Middle frontal gyrus (tissue), 1 donor: Measurements from ENCODE around the gene ST6GALNAC3.

ENCODE experiments used
- DNase-seq: peaks from one replicate; pipeline ENCODE4 v3.0.0-alpha.2; 2015; ENCODE audit warnings: low spot score; ENCODE audit errors: extremely low spot score

The ST6GALNAC3 gene

DNA sequence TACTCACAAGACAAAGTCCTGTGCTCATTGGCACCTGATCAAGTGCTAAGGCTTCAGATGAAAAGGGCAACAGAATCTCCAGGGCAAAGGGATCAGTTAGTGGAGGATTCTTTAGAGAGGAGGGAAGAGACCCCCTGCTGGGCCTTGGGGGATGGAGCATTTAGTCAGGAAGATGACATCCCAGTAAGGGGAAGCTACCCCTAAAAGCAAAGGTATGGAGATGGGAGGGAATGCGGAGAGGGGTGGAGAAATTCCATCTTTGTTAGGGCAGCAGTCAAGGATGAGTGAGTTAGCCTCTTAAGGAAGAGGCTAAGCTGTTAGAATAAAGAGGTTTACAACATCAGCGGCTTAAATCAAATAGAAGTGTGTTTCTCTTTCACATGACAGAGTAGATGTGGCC, 67.4 kb downstream of the ST6GALNAC3 start:
- DNase-seq, result no peak

DNA sequence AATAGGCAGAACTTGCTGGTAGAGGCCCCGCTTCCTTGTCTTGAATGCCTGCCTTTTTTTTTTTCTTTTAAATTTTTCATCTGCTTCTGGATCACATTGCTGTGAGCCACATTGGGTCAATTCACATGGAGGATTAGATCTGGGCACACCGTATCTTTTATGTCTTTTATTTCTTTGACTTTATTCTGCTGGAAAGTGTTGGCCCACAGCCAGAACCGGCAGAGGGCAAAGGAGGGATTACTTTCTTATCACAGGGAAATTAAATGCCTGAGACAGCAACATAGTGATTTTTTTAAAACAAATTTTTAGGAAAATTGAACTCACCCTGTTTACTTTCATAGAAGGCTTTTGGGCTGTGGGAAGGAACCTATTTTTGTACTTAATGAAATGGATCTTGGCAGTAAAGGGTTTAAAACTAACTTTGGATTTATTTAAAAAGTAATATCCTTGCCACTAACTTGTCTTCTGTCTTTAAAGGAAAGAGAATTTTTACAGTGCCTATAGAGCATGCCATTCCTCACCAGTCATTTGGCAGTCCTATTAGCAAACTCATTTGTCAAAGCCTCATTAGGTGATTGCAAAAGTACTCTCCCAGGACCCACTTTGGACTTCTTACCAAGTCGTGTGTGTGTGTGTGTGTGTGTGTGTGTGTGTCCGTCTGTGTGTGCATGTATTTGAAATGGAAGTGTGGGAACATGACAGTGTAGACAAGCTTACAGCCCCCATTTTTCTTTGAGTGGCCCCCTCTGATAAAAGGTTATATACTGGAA, 68.4 kb downstream of the ST6GALNAC3 start:
- DNase-seq, result no peak

DNA sequence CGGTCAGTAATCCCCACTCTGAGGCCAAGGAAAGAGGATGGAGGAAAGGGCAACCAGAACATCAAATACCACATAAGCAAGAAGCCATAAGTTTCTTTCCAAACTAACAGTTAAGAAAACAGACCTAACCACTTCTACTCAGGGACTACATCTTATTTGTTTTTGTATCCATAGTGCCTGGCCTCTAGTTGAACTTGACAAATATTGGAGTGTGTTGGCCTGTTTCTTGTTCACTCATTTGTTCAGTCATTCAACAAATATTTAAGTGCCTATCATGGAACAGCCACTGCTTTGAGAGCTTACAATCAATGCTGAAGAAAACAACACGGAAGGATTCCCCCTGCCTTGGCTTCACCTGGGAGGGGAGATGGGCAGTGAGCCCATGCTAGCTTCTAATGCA, 69.7 kb downstream of the ST6GALNAC3 start:
- DNase-seq, result no peak

DNA sequence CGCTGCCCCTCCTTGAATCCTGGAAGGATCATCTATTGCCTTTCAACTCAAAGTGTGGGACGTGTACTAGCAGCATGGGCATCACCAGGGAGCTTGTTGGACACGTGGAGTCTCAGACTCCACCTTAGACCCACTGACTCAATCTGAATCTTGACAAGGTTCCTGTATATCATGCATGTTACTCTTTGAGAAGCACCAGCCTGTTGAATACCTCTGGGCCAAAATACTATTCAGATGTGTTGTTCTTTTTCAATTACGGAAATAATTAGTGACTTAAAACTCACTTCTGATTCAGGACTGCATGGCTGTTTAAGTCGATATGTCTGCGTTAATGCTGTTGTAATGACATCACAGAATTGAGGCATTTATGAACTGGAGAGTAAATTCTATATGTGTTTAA, 70.8 kb downstream of the ST6GALNAC3 start:
- no peak for DNase-seq

DNA sequence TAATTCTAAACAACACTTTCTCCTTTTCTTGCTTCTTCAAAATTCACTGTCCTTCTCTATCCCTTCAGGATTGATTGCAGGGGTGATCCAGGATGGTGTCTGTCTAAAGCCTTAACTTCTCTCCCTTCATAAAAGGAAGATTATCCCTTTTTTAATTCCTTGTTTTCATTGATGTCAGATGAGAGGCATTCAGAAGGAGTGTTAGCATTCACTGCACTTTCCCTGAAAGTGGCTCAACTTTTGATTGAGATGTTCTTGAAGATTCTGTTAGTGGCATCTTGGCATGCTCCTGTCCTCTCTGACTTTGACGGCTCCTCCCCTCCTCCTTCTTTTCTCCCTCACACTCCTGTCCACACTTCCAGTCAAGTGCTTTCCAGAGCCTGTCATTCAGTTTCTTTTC, 71.6 kb downstream of the ST6GALNAC3 start:
- DNase-seq, result no peak

DNA sequence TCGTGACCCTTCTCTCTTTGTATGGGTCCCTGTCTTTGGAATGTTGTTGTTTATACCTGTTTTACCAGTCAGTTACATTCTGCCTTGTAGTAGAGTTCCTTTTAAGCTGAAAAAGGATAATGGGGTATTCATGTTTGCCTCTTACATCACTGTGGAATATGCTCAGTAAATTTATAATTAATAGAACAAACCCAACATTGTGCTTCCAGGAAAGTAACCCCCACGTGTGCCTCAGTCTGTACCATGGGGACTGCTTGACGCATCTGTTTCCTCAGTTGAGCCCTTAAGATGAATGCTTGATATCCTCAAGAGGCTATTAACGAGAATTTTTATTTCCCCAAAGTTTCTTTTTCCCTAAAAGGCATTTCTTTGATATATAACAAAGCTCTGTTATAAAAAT, 73.4 kb downstream of the ST6GALNAC3 start:
- DNase-seq, result no peak

DNA sequence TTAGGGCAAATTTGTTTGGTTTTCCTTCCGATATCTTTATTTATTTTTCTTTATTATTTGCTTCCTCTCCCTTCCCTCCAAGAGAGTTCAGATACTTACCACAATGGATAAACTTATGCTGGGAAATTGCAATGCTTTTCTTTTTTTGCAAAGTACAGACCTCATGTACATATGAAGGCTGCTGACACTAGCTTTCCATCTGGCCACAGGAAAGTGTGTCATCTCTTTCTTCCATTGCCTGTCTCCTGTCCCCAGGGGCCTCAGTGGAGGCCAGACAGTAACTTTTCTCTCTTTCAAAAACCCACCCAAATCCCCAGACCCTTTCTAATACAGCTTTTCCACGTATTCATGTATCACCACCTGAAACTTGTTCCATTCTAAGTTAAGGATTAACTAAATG, 73.9 kb downstream of the ST6GALNAC3 start:
- no peak for DNase-seq

DNA sequence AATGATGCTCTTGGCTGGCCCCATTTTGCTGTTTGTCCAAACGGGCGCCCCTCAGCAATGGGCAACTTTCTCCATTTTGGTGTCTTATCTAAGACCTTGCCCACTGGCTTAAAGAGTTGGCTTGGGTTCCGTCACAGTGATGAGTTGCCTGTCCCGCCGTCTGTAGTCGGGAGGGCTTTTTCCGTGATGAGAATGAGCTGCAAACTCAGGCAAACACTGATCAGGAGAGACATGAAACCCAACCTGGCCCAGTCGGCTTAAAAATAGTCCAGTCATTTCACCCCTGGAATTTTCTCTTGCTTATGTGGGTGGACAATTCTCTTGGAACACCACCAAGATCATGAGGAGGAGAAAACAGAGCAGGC, 79.3 kb downstream of the ST6GALNAC3 start:
- DNase-seq, result no peak

DNA sequence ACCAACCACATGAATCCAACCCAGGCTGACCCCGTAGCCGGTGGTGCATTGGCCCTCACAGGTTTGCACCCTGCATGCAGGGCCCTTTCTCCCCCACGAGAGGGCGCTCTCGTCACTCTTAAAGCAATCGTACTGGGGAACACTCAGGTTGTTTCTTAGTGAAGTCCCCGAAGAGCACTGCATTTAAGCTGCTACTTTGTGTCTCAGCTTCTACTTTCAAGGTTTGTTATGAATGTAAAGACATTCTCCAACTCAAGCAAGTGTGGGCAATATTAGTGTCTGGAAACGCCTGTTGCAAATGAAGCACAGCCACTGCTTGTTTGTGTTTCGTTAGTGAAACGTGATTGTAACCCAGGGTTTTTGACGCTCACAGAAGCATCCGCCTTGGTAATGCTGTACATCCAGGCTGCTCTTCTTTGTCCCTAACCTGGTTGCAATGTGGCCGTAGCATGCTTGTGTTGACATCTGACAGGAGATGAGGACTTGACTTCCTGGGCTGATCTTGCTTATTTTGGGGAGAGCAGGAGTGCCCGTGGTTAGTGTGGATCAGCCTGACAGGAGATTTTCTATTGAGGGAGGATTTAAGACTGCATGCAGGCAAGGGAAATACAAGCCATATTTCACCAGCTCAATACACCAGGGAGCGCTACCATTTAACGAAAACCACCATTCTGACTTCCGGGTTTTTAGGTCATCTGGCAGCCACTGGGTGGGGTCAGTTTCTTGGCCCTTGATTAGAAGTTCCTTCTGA, 79.8 kb downstream of the ST6GALNAC3 start:
- peak; percentile 77 for DNase-seq

DNA sequence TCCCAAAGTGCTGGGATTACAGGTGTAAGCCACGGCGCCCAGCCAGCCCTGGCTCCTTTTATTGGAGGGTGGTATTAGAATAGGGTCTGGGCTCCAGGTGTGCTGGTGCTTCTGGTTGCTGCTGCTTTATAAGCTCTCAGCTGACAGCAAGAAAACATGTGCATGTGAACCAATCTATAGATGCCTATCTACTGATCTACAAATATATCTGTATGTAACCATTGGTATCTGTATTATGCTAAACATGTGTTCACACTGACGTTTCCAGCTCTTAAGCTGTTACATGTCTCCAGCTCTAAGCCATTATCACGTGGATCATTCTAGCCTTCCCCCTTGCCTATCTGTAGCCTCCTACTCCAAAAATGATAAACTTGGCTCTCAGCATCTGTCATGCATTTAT, 82.4 kb downstream of the ST6GALNAC3 start:
- no peak for DNase-seq

DNA sequence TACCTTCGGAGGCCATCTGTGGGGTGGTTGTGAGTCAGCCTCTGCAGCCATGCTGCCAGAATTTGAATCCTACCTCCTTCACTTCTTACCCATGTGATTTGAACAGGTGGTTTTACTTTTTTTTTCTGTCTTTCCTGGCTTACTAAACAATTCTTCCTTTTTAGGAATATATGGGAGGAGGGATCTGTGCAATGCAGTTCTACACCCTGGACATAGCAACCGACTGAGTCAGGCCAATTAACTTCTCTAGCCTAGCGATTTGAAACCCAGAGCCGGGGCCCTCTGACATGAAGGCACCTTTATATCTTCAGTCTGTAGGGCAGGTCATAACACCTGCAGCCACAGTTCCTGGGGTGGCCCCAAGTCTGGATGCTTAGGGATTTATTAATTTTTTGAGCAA, 83.6 kb downstream of the ST6GALNAC3 start:
- DNase-seq, result no peak

DNA sequence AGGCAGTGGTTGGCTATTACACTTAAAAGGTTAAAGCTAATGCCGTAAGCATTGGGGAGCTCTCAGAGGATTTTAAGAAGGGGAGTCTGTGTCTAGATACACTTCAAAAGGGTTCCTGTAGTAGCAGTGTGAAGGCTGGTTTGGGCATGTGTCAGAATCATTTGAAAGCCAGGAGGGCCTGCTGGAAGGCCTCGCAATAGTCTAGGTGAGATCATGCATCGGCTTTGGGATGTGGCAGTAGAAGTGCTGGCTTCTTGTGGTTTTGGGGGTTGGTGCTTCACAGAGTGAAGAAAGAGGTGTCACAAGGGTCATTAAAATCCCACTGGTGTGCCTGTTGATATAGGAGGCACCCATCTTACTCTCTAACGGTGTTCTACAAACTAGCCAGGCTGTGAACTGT, 85.7 kb downstream of the ST6GALNAC3 start:
- no peak for DNase-seq

DNA sequence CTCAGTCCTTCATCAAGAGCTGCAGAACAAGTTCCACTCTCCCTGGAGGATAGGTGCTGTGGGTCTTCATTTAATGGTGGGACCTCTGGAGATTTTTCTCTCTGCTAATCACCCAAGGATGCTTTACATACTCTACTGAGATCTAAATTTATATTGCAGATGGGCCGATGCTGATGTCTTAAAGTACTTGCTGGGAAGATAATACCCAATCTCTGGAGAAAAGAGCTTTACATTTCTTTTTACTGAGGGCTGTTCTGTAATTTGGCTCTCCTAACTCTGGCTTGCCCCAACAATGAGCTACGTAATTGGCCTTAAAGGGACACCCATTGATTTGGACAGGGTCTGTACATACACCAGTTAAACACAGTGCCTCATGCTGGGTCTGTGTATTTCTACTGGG, 86.9 kb downstream of the ST6GALNAC3 start:
- no peak for DNase-seq

DNA sequence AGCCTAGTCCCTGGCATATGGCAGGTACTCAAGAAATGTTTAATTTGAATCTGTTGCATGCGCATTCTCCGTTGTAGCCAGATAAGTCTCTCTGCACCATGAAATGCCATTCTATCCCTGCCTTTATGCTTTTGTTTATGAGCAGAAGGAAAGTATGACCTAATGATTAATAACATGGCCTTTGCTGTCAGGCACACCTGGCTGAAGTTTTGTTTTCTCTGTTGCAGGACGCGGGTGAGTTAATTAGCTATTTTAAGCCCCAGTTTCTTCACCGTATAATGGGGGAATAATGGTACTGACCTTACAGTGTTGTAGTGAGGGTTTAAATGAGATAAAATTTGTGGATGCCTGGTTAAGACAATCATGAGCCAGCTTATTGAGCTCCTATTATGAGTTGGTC, 87.7 kb downstream of the ST6GALNAC3 start:
- no peak for DNase-seq

DNA sequence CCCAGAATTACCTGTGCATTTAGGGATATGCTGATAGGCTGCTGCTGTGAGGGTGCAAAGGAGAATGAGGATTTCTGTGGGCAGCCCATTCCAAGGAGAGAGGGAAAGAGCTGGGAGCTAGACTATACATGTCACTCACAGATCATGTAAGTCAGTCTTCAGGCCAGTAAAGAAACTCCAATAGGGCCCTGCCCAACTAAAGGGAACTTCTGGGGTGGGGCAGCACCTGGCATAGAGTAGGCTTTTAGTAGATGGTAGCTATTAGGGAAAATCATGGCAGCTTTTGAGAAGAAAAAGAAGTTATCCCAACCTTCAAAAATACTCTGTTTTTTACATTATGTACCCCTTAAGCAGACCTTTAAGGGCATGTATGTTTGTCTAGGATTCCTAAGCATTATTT, 89.6 kb downstream of the ST6GALNAC3 start:
- no peak for DNase-seq

DNA sequence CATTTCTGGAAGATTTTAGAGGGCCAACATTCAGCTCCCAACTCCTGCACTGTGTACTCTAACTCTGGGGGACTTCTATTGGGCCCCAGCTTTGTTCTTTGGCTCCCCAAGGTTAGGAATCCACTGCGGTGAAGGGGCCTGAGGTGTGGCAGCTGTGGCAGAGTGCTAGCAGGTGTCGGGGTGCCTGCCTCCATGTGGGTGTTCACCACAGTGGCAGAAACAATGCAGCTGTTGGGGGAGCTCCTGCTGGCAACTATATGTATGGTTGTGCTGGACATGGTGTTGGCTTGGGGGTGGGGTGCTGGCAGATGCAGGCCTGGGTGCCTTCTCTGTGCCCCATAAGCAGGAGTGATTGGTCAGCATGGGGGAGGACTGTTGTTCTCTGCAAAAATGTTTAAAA, 95.5 kb downstream of the ST6GALNAC3 start:
- DNase-seq, result no peak

DNA sequence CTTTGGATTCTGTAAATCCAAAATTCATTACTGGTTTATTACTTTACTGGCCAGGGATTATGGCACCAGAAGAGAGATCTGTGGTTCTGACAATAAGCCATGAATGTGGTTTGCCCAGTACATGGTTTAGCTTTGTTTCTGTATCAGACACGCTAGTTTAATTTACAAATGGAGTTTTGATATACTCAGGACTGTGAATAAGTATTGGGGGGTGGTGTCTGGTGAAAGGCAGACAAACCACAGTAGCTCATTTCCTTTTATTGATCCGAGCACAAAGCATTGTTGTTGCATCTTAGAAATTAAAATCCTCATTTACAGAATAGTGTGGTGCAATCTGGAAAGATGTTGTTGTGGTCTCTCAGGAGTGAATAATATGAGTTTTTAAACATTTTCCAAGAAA, 96.0 kb downstream of the ST6GALNAC3 start:
- DNase-seq, result no peak

DNA sequence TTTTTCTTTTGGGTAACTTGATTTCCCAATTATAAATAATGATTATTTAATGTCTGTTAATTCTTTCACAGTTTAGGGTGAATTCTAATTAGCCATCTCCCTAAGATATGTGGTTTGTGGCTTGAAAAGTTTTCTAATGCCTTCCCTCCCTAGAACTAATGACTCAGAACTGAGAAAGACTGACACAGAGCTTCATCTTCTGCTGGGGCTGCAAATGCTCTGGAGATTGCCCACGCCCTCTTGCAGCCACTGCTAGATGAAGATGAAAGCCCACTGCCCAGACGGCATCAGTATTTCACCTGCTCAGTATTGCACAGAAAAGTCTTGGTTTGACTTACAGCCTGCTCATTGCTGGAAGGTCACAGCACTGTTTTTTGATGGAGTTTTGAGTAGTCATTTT, 101.5 kb downstream of the ST6GALNAC3 start:
- DNase-seq, result no peak

DNA sequence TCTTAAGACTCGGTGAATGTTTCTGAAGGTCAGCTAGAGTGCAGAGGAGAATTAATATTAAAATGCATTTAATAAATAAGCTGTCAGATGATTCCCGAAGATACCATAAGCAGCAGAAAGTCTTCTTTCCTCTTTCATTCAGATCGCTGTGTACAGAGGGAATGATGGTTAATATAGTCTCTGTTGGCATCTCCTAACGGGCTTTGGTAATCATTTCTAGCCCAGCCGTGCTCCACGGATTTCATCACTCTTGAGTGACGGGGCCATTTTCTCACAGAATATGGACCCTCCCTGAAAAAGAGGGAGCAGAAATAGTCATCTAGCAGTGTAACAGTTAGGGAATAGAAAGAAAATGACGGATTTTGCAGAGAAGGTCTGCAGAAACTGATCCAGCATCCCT, 103.1 kb downstream of the ST6GALNAC3 start:
- no peak for DNase-seq

DNA sequence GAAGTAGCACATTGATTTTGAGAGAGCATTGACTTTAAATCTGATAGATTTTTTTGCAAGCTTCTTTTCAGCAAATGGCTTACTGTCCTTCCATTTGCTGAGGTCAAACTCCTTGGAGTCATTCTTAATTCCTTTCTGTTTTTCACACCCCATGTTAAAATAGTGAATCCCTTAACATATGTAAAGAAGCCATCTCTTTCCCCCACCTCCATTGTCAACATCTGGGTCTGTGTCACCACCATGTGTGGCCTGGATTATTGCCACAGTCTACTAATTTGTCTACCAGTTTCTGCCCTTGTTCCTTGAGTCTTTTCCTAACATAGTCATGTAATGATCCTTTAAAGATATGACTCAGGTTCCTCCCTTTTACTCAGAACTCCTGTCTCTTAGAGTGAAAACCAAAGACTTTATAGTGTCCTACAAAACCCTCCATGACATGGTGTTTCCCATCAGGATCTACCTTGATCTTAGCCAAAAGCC, 104.7 kb downstream of the ST6GALNAC3 start:
- no peak for DNase-seq

DNA sequence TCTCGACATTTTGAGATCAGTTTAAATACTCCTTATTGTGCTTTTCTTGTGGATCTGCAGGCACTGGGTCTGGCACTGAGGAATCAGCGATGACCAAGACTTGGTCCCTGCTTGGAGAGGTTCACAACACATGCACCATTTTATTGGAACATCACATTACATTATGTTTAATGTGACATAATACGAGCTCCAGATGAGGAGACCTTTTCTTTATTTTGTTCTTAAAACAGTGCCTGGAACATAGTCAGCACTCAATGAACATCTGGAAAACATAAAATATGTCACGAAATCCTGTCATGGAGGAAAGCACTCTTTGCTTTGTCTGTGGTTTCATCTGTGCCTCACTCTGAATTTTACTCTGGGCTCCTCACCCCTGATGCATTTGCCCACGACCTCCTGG, 110.7 kb downstream of the ST6GALNAC3 start:
- DNase-seq, result no peak

DNA sequence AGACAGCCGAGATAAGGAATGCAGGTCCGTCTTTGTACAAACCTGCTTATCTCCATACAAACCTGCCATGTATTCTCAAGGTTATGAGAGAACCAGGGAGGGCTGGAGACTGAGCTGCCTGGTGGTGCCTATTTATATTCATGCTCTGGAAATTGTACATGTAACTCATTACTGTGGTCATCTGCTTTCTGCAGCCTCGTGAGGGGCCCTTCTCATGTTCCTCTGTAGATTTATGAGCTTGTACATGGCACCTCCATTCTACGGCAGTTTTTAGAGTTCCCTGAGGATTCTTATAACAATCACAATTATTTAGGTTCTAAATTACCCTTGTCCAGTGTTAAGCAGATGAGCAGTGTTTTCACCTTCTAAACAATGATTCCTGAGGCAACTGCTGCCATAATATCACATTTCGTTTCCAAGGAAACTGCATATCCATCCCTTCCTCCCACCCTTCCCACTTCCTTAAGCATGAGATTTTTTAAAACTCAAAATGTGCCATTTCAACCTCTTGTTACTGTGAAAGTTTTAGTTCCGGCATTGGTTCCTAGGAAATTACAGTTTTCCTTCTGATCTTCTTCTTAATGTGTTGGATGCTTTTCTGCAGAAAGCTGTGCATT, 112.1 kb downstream of the ST6GALNAC3 start:
- no peak for DNase-seq

DNA sequence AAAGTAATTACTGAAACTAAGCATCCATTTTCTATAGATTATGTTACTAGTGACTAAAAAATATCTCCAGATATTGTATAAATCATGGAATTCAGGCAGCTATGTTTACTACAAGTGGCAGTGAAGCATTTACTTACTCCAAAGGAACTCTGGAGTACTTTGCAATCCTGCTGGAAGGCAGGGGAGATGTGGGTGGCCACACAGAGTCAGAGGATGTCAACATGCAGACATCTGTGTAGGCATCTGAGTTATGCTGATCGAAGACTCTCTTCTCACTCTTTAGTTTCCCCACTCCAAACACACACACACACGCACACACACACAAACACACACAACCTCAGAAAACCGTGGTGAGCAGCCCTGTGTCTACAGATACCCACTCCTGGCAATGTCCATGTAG, 112.9 kb downstream of the ST6GALNAC3 start:
- no peak for DNase-seq
